ENCODE measurements around the gene VGLL4.
"Not testable (repeated sequence)": the region's sequence is repeated elsewhere in the genome, so short reads cannot be mapped to it uniquely, and the experiment has no call there.

Gene VGLL4

DNA sequence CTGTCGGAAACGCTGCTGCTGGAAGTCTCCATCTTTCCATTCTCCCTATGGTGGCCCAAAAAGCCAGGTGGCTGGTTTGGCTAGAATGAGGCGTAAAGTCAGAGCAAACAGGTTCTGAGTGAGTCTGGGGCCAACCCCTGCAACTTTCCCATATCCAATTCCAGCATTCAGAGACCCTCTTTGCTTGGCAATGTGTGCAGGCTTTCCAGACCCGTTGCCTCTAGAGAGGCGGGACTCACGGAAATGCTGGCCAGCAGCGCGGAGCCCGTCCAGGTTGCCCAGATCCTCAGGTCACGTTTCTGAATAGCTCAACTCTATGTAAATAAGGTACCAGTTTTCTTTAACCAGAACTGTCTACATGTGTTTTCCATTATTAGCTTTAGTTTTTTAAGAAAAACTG lies 68.0 kb downstream of the VGLL4 start:
- TF ChIP-seq, protein P1, sequence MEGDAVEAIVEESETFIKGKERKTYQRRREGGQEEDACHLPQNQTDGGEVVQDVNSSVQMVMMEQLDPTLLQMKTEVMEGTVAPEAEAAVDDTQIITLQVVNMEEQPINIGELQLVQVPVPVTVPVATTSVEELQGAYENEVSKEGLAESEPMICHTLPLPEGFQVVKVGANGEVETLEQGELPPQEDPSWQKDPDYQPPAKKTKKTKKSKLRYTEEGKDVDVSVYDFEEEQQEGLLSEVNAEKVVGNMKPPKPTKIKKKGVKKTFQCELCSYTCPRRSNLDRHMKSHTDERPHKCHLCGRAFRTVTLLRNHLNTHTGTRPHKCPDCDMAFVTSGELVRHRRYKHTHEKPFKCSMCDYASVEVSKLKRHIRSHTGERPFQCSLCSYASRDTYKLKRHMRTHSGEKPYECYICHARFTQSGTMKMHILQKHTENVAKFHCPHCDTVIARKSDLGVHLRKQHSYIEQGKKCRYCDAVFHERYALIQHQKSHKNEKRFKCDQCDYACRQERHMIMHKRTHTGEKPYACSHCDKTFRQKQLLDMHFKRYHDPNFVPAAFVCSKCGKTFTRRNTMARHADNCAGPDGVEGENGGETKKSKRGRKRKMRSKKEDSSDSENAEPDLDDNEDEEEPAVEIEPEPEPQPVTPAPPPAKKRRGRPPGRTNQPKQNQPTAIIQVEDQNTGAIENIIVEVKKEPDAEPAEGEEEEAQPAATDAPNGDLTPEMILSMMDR (conservative IDR thresholded peaks at IDR 0.05; ENCODE audit: low read depth, low read length) = no peak

GRCh38 chr3:11574981-11575669 lies 68.6 kb downstream of the VGLL4 start:
- TF ChIP-seq, protein P1 (conservative IDR thresholded peaks at IDR 0.05; ENCODE audit: low read depth, low read length) = no peak
- no peaks in the 10 kb centered on the region for H4K20me1 ChIP-seq (ENCODE audit: insufficient read depth)
- H3K9ac ChIP-seq = no peak overlapping the region
- H2AFZ ChIP-seq (ENCODE audit: low read depth) = no peak overlapping the region
- H3K79me2 ChIP-seq (ENCODE audit: insufficient read depth, low read depth) = no peaks in the 10 kb centered on the region
- no peaks in the 10 kb centered on the region for H3K27me3 ChIP-seq (ENCODE audit: insufficient read depth, low read depth)
- no peaks in the 10 kb centered on the region for H3K36me3 ChIP-seq (ENCODE audit: insufficient read depth)
- H3K4me1 ChIP-seq (ENCODE audit: low read depth, poor library complexity, severe bottlenecking) = no peaks in the 10 kb centered on the region
- no peak overlapping the region for H3K27ac ChIP-seq
- H3K4me3 ChIP-seq (IDR thresholded peaks at IDR 0.05; ENCODE audit: insufficient read depth, low read depth, low read length) = no peak overlapping the region
- no peak overlapping the region for H3K4me2 ChIP-seq

More for the DNA sequence above, 68.0 kb downstream of the VGLL4 start:
- Histone ChIP-seq H3K4me1 (ENCODE audit: low read depth, poor library complexity, severe bottlenecking) (no peaks in the 10 kb centered on the region), H3K9ac (no peak overlapping the region), H3K27ac (no peak overlapping the region), H3K4me2 (no peak overlapping the region), H2AFZ (ENCODE audit: low read depth) (no peak overlapping the region), H3K27me3 (ENCODE audit: insufficient read depth, low read depth) (no peaks in the 10 kb centered on the region), H3K79me2 (ENCODE audit: insufficient read depth, low read depth) (no peaks in the 10 kb centered on the region), H3K36me3 (ENCODE audit: insufficient read depth) (no peaks in the 10 kb centered on the region), H3K4me3 (IDR thresholded peaks at IDR 0.05; ENCODE audit: insufficient read depth, low read depth, low read length) (no peak overlapping the region), H4K20me1 (ENCODE audit: insufficient read depth) (no peaks in the 10 kb centered on the region)

DNA sequence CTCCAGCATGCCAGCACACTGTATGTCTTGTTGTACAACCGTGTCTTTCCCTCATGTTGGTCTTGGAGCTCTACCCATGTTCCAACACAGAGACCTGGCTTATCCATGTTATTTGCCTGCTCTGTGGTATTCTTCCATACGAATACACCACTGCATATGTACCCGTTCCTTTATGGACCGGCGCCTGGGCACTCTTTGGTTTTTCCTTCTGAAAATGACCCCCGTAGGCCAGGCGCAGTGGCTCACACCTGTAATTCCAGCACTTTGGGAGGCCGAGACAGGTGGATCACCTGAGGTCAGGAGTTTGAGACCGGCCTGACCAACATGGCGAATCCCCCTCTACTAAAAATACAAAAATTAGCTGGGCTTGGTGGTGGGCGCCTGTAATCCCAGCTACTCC lies 71.1 kb downstream of the VGLL4 start:
- H2AFZ ChIP-seq (ENCODE audit: low read depth); H3K36me3 ChIP-seq (ENCODE audit: insufficient read depth): not testable (repeated sequence)

DNA sequence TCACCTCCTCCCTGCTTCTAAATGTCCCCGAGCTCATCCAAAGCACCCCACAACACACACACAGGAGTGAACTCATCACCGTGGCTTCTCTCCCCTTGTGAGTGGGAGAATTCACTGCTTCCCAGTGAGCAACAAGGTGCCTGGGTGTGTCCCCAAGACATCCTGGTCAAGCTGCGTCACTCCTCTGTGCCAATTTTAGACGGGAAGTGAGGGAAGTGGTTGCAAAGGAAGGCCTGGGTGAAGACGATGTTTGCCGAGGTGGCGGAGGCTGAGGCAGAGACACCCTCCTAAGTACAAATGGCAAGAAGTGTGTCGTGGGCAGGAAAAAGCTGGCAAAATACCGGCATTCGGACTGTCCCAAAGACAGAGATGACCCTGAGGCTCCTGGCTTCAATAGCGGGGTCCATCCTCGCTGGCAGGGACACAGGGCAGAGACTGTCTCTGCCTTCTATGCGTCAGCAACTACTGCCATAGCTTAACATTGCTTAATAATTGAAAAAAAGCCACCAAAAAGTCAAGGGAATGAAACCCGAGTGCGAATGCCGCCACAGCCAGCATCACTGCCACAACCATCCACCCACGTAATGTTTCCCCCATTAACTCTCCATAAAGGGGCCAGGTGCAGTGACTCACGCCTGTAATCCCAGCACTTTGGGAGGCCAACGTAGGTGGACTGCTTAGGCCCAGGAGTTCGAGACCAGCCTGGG lies 72.8 kb downstream of the VGLL4 start:
- H3K27ac ChIP-seq = no peak overlapping the region

More for the DNA sequence above, 71.1 kb downstream of the VGLL4 start:
- H3K27ac ChIP-seq; H3K9ac ChIP-seq; H4K20me1 ChIP-seq (ENCODE audit: insufficient read depth); H3K79me2 ChIP-seq (ENCODE audit: insufficient read depth, low read depth); H3K4me3 ChIP-seq (IDR thresholded peaks at IDR 0.05; ENCODE audit: insufficient read depth, low read depth, low read length); H3K4me1 ChIP-seq (ENCODE audit: low read depth, poor library complexity, severe bottlenecking); H3K27me3 ChIP-seq (ENCODE audit: insufficient read depth, low read depth); H3K4me2 ChIP-seq: not testable (repeated sequence)

More for the DNA sequence above, 72.8 kb downstream of the VGLL4 start:
- H3K4me1 ChIP-seq (ENCODE audit: low read depth, poor library complexity, severe bottlenecking) = no peaks in the 10 kb centered on the region
- H4K20me1 ChIP-seq (ENCODE audit: insufficient read depth) = no peaks in the 10 kb centered on the region
- H3K4me3 ChIP-seq (IDR thresholded peaks at IDR 0.05; ENCODE audit: insufficient read depth, low read depth, low read length) = no peak overlapping the region
- no peaks in the 10 kb centered on the region for H3K27me3 ChIP-seq (ENCODE audit: insufficient read depth, low read depth)
- H3K79me2 ChIP-seq (ENCODE audit: insufficient read depth, low read depth) = no peaks in the 10 kb centered on the region
- H3K4me2 ChIP-seq = no peak overlapping the region
- no peak overlapping the region for H3K9ac ChIP-seq
- no peak overlapping the region for H2AFZ ChIP-seq (ENCODE audit: low read depth)
- TF ChIP-seq, protein P1 (conservative IDR thresholded peaks at IDR 0.05; ENCODE audit: low read depth, low read length) = no peak
- H3K36me3 ChIP-seq (ENCODE audit: insufficient read depth) = no peaks in the 10 kb centered on the region

Data from KMS-11 (cell line).